K562 (cell line): ENCODE results near the gene MAP4K1.

ENCODE experiments used
- EZH2 ChIP-seq: IDR thresholded peaks from 2 replicates; pipeline ENCODE4 v1.6.1; 2012; ENCODE audit warnings: low read depth, mild to moderate bottlenecking, inconsistent platforms, low read length, borderline replicate concordance
- HLTF ChIP-seq: fragments of 450-650 bp; IDR thresholded peaks from 2 replicates; pipeline ENCODE4 v1.6.1; 2016
- KLF10 ChIP-seq: fragments of 250-450 bp; sonication (Bioruptor Pico); IDR thresholded peaks from 2 replicates; pipeline ENCODE4 v1.6.1; 2021; ENCODE audit warnings: matching md5 sums
- POLR2A ChIP-seq: fragments of 450-650 bp; conservative IDR thresholded peaks from 2 replicates; pipeline ENCODE4 v1.6.1; 2016
- POLR2AphosphoS2 ChIP-seq: IDR thresholded peaks from 2 replicates; pipeline ENCODE4 v1.6.1; 2012; ENCODE audit warnings: low read length, improper control_type of control experiment
- RFX5 ChIP-seq: IDR thresholded peaks from 2 replicates; pipeline ENCODE4 v1.6.1; 2011; ENCODE audit warnings: low read depth, mild to moderate bottlenecking, improper control_type of control experiment, low read length
- ZBTB33 ChIP-seq: sonication (generic); formaldehyde crosslinking; IDR thresholded peaks from 2 replicates; pipeline ENCODE4 v1.8.1; 2023; ENCODE audit warnings: mild to moderate bottlenecking, missing genetic modification reagents
- ZNF239 ChIP-seq: fragments of 250-450 bp; sonication (Bioruptor Pico); IDR thresholded peaks from 2 replicates; pipeline ENCODE4 v1.4.0; 2020; ENCODE audit warnings: mild to moderate bottlenecking
- ZNF76 ChIP-seq: fragments of 250-450 bp; sonication (Bioruptor Pico); IDR thresholded peaks from 2 replicates; pipeline ENCODE4 v1.4.0; 2020; ENCODE audit warnings: mild to moderate bottlenecking, moderate library complexity, borderline replicate concordance
- TF ChIP-seq, protein P1 (sequence below), 3 experiments: IDR thresholded peaks in 2 of 3; conservative IDR thresholded peaks in 1 of 3; 2 replicates each; pipeline ENCODE4 v1.5.1; 2011 to 2012; ENCODE audit warnings: low read length in 3 of 3, mild to moderate bottlenecking in 3 of 3, control low read depth in 2 of 3, improper control_type of control experiment in 1 of 3, inconsistent platforms in 1 of 3, low read depth in 1 of 3, mixed read lengths in 1 of 3, moderate library complexity in 1 of 3; ENCODE audit not compliant: insufficient read depth in 2 of 3
- TF ChIP-seq, protein P2 (sequence below): sonication (generic); formaldehyde crosslinking; IDR thresholded peaks from 2 replicates; pipeline ENCODE4 v1.8.0; 2023; ENCODE audit warnings: mild to moderate bottlenecking, missing genetic modification reagents

GRCh38 chr19:38629568-38629967 is 11.8 kb upstream of the MAP4K1 start:
- TF ChIP-seq, protein P1, sequence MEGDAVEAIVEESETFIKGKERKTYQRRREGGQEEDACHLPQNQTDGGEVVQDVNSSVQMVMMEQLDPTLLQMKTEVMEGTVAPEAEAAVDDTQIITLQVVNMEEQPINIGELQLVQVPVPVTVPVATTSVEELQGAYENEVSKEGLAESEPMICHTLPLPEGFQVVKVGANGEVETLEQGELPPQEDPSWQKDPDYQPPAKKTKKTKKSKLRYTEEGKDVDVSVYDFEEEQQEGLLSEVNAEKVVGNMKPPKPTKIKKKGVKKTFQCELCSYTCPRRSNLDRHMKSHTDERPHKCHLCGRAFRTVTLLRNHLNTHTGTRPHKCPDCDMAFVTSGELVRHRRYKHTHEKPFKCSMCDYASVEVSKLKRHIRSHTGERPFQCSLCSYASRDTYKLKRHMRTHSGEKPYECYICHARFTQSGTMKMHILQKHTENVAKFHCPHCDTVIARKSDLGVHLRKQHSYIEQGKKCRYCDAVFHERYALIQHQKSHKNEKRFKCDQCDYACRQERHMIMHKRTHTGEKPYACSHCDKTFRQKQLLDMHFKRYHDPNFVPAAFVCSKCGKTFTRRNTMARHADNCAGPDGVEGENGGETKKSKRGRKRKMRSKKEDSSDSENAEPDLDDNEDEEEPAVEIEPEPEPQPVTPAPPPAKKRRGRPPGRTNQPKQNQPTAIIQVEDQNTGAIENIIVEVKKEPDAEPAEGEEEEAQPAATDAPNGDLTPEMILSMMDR (IDR thresholded peaks at IDR 0.05 in 2 of 3, conservative IDR thresholded peaks at IDR 0.05 in 1 of 3; ENCODE audit: insufficient read depth in 2 of 3, low read depth in 1 of 3, low read length in 3 of 3), result no peak
- TF ChIP-seq ZNF76, result no peak
- no peak for TF ChIP-seq ZNF239
- no peak for TF ChIP-seq RFX5
- no peak for TF ChIP-seq HLTF
- TF ChIP-seq, protein P2, sequence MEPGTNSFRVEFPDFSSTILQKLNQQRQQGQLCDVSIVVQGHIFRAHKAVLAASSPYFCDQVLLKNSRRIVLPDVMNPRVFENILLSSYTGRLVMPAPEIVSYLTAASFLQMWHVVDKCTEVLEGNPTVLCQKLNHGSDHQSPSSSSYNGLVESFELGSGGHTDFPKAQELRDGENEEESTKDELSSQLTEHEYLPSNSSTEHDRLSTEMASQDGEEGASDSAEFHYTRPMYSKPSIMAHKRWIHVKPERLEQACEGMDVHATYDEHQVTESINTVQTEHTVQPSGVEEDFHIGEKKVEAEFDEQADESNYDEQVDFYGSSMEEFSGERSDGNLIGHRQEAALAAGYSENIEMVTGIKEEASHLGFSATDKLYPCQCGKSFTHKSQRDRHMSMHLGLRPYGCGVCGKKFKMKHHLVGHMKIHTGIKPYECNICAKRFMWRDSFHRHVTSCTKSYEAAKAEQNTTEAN (CRISPR knock-in tag), result no peak
- no peak for TF ChIP-seq POLR2A
- TF ChIP-seq POLR2AphosphoS2, result no peak
- no peak for TF ChIP-seq KLF10 (CRISPR knock-in tag)
- no peak for TF ChIP-seq EZH2
- no peak for TF ChIP-seq ZBTB33 (CRISPR knock-in tag)
